Measurements from ENCODE around the gene QPCT. TPM values are rescaled to one million over a fixed set of nuclear protein-coding genes. Genes with fewer than 3 reads are reported as not detected.

Gene QPCT
- total and polyA plus RNA-seq, 11 donors: 1.3 to 7.2 (median 2.8) TPM

DNA sequence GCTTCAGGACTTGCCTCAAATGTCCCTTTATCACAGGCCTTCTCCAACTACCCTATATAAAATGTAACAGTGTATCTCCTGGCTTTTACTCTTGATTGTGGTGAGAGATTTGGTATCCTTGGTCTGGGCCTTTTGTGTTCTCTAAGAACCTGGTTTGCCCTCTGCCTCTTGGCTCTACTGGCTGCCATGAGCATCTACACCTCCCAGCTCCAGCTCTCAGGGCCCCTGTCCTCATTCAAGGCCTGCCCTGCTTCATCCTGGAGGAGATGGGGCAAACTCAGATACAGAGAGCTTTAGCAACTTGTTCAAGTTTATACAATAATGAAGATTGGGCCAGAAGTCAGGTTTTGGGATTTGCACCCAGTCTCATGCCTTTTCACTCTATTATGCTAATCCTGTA lies 45.0 kb downstream of the QPCT start:
- TF ChIP-seq, protein P1, sequence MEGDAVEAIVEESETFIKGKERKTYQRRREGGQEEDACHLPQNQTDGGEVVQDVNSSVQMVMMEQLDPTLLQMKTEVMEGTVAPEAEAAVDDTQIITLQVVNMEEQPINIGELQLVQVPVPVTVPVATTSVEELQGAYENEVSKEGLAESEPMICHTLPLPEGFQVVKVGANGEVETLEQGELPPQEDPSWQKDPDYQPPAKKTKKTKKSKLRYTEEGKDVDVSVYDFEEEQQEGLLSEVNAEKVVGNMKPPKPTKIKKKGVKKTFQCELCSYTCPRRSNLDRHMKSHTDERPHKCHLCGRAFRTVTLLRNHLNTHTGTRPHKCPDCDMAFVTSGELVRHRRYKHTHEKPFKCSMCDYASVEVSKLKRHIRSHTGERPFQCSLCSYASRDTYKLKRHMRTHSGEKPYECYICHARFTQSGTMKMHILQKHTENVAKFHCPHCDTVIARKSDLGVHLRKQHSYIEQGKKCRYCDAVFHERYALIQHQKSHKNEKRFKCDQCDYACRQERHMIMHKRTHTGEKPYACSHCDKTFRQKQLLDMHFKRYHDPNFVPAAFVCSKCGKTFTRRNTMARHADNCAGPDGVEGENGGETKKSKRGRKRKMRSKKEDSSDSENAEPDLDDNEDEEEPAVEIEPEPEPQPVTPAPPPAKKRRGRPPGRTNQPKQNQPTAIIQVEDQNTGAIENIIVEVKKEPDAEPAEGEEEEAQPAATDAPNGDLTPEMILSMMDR (IDR thresholded peaks at IDR 0.05): no peak
- no peak for TF ChIP-seq POLR2A (IDR thresholded peaks at IDR 0.05)

GRCh38 chr2:37389989-37390765 lies 45.7 kb downstream of the QPCT start:
- no peak overlapping the region for H3K4me3 ChIP-seq
- peaks cover 0 to 46% (median 9%) of the 10 kb centered on the region in 12 donors for H3K4me1 ChIP-seq
- H3K27ac ChIP-seq: peak overlapping the region in 8 of 12 donors; percentile 26 to 87 (median 54)
- intact Hi-C loops (cut with DNase I): loop anchor here in 7 of 10 donors (5.0 to 10.0 kb wide), 4 partner anchors 725 to 892 kb away; no protein-coding TSS in a partner anchor
- no peaks in the 10 kb centered on the region for H3K9me3 ChIP-seq
- WGBS, 4 donors: 47 to 62% (median 54%) methylated on average over 5 of the region's 5 CpGs
- DNase-seq (peak in 3 of 5 donors; percentile 30 to 34 (median 31)), ATAC-seq (peak in 3 of 4 donors; percentile 67 to 93 (median 74))
- TF ChIP-seq, protein P1 (IDR thresholded peaks at IDR 0.05): no peak
- TF ChIP-seq POLR2A (IDR thresholded peaks at IDR 0.05): no peak
- no peaks in the 10 kb centered on the region for H3K36me3 ChIP-seq
- H3K27me3 ChIP-seq: no peaks in the 10 kb centered on the region

More for the DNA sequence above, 45.0 kb downstream of the QPCT start:
- no peak for ATAC-seq
- Histone ChIP-seq H3K4me3 (no peak overlapping the region), H3K36me3 (no peaks in the 10 kb centered on the region), H3K4me1 (peaks cover 0 to 38% (median 9%) of the 10 kb centered on the region in 12 donors), H3K27me3 (no peaks in the 10 kb centered on the region), H3K27ac (peak overlapping the region in 2 of 12 donors; percentile 26 to 87), H3K9me3 (no peaks in the 10 kb centered on the region)
- DNase-seq: no peak
- intact Hi-C loops (cut with DNase I): no loop called here

DNA sequence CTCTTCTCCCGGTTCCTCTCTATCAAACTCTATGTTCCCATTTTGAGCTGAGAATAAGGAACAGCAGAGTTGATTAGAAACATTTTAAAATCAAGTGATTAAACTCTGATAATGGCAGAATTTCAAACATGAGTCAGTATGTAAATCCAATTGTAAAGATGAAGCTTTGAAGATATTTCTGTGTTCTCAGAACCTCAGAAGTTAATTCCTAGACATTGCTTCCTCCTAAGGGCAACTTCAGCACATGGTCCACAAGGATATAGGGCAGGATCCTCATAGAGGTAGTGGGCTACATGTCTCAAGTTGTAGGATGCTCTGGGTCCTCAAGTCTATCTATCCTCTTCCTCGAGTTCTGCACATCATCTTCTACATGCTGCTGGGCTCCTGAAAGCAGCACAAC lies 46.3 kb downstream of the QPCT start:
- no peak for TF ChIP-seq POLR2A (IDR thresholded peaks at IDR 0.05)
- TF ChIP-seq, protein P1 (IDR thresholded peaks at IDR 0.05): no peak
- H3K27ac ChIP-seq: peak overlapping the region in 5 of 12 donors; percentile 22 to 87 (median 49)
- H3K36me3 ChIP-seq: no peaks in the 10 kb centered on the region
- H3K4me3 ChIP-seq: no peak overlapping the region
- no peak for ATAC-seq
- 62 to 75% (median 69%) methylated on average over 2 of the region's 2 CpGs for WGBS, 4 donors
- DNase-seq: no peak
- intact Hi-C loops (cut with DNase I): loop anchor here in 7 of 10 donors (5.0 to 10.0 kb wide), 4 partner anchors 724 to 892 kb away; no protein-coding TSS in a partner anchor
- no peaks in the 10 kb centered on the region for H3K9me3 ChIP-seq
- H3K27me3 ChIP-seq: no peaks in the 10 kb centered on the region
- H3K4me1 ChIP-seq: peaks cover 0 to 49% (median 9%) of the 10 kb centered on the region in 12 donors

GRCh38 chr2:37391711-37392110 lies 47.3 kb downstream of the QPCT start:
- H3K36me3 ChIP-seq: no peaks in the 10 kb centered on the region
- DNase-seq (no peak), ATAC-seq (no peak)
- intact Hi-C loops (cut with DNase I): loop anchor here in 7 of 10 donors (5.0 to 10.0 kb wide), 4 partner anchors 723 to 891 kb away; no protein-coding TSS in a partner anchor
- H3K4me1 ChIP-seq: peaks cover 0 to 53% (median 9%) of the 10 kb centered on the region in 12 donors
- H3K27ac ChIP-seq: no peak overlapping the region
- no peaks in the 10 kb centered on the region for H3K9me3 ChIP-seq
- no peaks in the 10 kb centered on the region for H3K27me3 ChIP-seq
- H3K4me3 ChIP-seq: no peak overlapping the region
- 93 to 99% (median 98%) methylated on average over 8 of the region's 8 CpGs for WGBS, 4 donors
- no peak for TF ChIP-seq POLR2A (IDR thresholded peaks at IDR 0.05)
- TF ChIP-seq, protein P1 (IDR thresholded peaks at IDR 0.05): no peak

Measured in heart left ventricle (tissue), 16 donors.